ENCODE results near the gene ZDHHC16.

ZDHHC16 gene

GRCh38 chr10:97483506-97483905 lies 37.5 kb downstream of the ZDHHC16 start:
- H3K27ac ChIP-seq, result no peak overlapping the region
- TF ChIP-seq CTCF (conservative IDR thresholded peaks at IDR 0.05), result no peak

GRCh38 chr10:97483921-97484320 lies 37.9 kb downstream of the ZDHHC16 start:
- no peak overlapping the region for H3K27ac ChIP-seq
- TF ChIP-seq CTCF (conservative IDR thresholded peaks at IDR 0.05), result no peak

GRCh38 chr10:97485647-97486281 lies 39.8 kb downstream of the ZDHHC16 start:
- TF ChIP-seq CTCF (conservative IDR thresholded peaks at IDR 0.05), result no peak
- H3K27ac ChIP-seq, result no peak overlapping the region

- no peak overlapping the region for H3K27ac ChIP-seq
- no peak for TF ChIP-seq CTCF (conservative IDR thresholded peaks at IDR 0.05)
Observed at GRCh38 chr10:97490592-97490991, 44.6 kb downstream of the ZDHHC16 start.

- no peak for TF ChIP-seq CTCF (conservative IDR thresholded peaks at IDR 0.05)
- no peak overlapping the region for H3K27ac ChIP-seq
Observed at GRCh38 chr10:97494151-97494550, 48.2 kb downstream of the ZDHHC16 start.

- TF ChIP-seq CTCF (conservative IDR thresholded peaks at IDR 0.05), result no peak
- no peak overlapping the region for H3K27ac ChIP-seq
Observed at GRCh38 chr10:97494863-97495506, 49.0 kb downstream of the ZDHHC16 start.

GRCh38 chr10:97497572-97498075 lies 51.6 kb downstream of the ZDHHC16 start:
- TF ChIP-seq CTCF (conservative IDR thresholded peaks at IDR 0.05), result no peak
- H3K27ac ChIP-seq, result peak overlapping the region; percentile 95
